ENCODE data around the gene PDCD1LG2. TPM values are rescaled to one million over a fixed set of nuclear protein-coding genes. Genes with fewer than 3 reads are reported as not detected.

PDCD1LG2 gene
- polyA plus RNA-seq, 3 donors = 0.16 to 0.41 (median 0.17) TPM

- no peak for TF ChIP-seq CTCF (IDR thresholded peaks at IDR 0.05)
- H3K4me1 ChIP-seq (ENCODE audit: control insufficient read depth in 1 of 2, insufficient read depth in 2 of 2, low read length in 2 of 2) = peaks cover 18 to 27% of the 10 kb centered on the region in 2 donors
- H3K4me1 Mint-ChIP-seq = peaks cover 40% of the 10 kb centered on the region
- peaks cover 3 to 12% of the 10 kb centered on the region in 2 donors for H3K36me3 Mint-ChIP-seq
- H3K4me3 Mint-ChIP-seq = no peak overlapping the region
- no peak overlapping the region for H3K4me3 ChIP-seq (replicated peaks in 1 of 3; ENCODE audit: low read depth in 2 of 3, low read length in 3 of 3)
- H3K4me2 ChIP-seq (replicated peaks; ENCODE audit: extremely low read depth, low read length, poor library complexity, severe bottlenecking) = no peak overlapping the region
- no peaks in the 10 kb centered on the region for H3K27me3 ChIP-seq (ENCODE audit: control insufficient read depth in 2 of 2, insufficient read depth in 2 of 2, low read length in 2 of 2)
- no peak for DNase-seq
- peaks cover 31% of the 10 kb centered on the region for H3K79me2 ChIP-seq (ENCODE audit: insufficient read depth, low read length)
- H2AFZ ChIP-seq (ENCODE audit: insufficient read depth, low read depth, low read length, poor library complexity, severe bottlenecking) = no peak overlapping the region
- no peaks in the 10 kb centered on the region for H3K9me3 ChIP-seq (replicated peaks in 1 of 2; ENCODE audit: control insufficient read depth in 1 of 2, insufficient read depth in 1 of 2, low read length in 2 of 2)
- H3K27me3 Mint-ChIP-seq (ENCODE audit: low read depth in 3 of 3) = peaks cover 0 to 1% (median 0%) of the 10 kb centered on the region in 3 donors
- H3K27ac ChIP-seq (ENCODE audit: low read depth in 1 of 2, low read length in 2 of 2) = no peak overlapping the region
- H4K20me1 ChIP-seq (ENCODE audit: insufficient read depth, low read length) = no peaks in the 10 kb centered on the region
- intact Hi-C loops (cut with micrococcal nuclease) = no loop called here
- H3K9ac ChIP-seq (ENCODE audit: insufficient read depth, low read length, poor library complexity, severe bottlenecking) = no peak overlapping the region
- H3K36me3 ChIP-seq (replicated peaks in 1 of 2; ENCODE audit: control insufficient read depth in 1 of 2, insufficient read depth in 2 of 2, low read length in 2 of 2) = no peaks in the 10 kb centered on the region
- peak overlapping the region in 1 of 7 donors; percentile 37 for H3K27ac Mint-ChIP-seq
- WGBS (ENCODE audit: insufficient coverage) = 94% methylated on average over 3 of the region's 6 CpGs
- peaks cover 0 to 1% (median 0%) of the 10 kb centered on the region in 7 donors for H3K9me3 Mint-ChIP-seq
These were observed 101.2 kb downstream of the PDCD1LG2 start for GRCh38 chr9:5611321-5612184.

GRCh38 chr9:5612185-5612530, 101.8 kb downstream of the PDCD1LG2 start:
- Mint-ChIP-seq H3K36me3 (peaks cover 3 to 12% of the 10 kb centered on the region in 2 donors), H3K4me3 (no peak overlapping the region), H3K27me3 (ENCODE audit: low read depth in 3 of 3) (no peaks in the 10 kb centered on the region), H3K4me1 (peaks cover 42% of the 10 kb centered on the region), H3K9me3 (no peaks in the 10 kb centered on the region), H3K27ac (peak overlapping the region in 2 of 7 donors; percentile 23 to 42)
- TF ChIP-seq CTCF (IDR thresholded peaks at IDR 0.05) = no peak
- Histone ChIP-seq H3K27me3 (ENCODE audit: control insufficient read depth in 2 of 2, insufficient read depth in 2 of 2, low read length in 2 of 2) (no peaks in the 10 kb centered on the region), H3K4me2 (replicated peaks; ENCODE audit: extremely low read depth, low read length, poor library complexity, severe bottlenecking) (no peak overlapping the region), H3K9me3 (replicated peaks in 1 of 2; ENCODE audit: control insufficient read depth in 1 of 2, insufficient read depth in 1 of 2, low read length in 2 of 2) (no peaks in the 10 kb centered on the region), H3K79me2 (ENCODE audit: insufficient read depth, low read length) (peaks cover 37% of the 10 kb centered on the region), H4K20me1 (ENCODE audit: insufficient read depth, low read length) (no peaks in the 10 kb centered on the region), H2AFZ (ENCODE audit: insufficient read depth, low read depth, low read length, poor library complexity, severe bottlenecking) (no peak overlapping the region), H3K9ac (ENCODE audit: insufficient read depth, low read length, poor library complexity, severe bottlenecking) (no peak overlapping the region), H3K4me3 (replicated peaks in 1 of 3; ENCODE audit: low read depth in 2 of 3, low read length in 3 of 3) (no peak overlapping the region), H3K4me1 (ENCODE audit: control insufficient read depth in 1 of 2, insufficient read depth in 2 of 2, low read length in 2 of 2) (peaks cover 23 to 33% of the 10 kb centered on the region in 2 donors), H3K27ac (ENCODE audit: low read depth in 1 of 2, low read length in 2 of 2) (peak overlapping the region in 1 of 2 donors; percentile 58), H3K36me3 (replicated peaks in 1 of 2; ENCODE audit: control insufficient read depth in 1 of 2, insufficient read depth in 2 of 2, low read length in 2 of 2) (no peaks in the 10 kb centered on the region)
- intact Hi-C loops (cut with micrococcal nuclease) = no loop called here
- DNase-seq = no peak
